ENCODE measurements around the gene PCLO. TPM values are rescaled to one million over a fixed set of nuclear protein-coding genes. Genes with fewer than 3 reads are reported as not detected.

PCLO gene
- total RNA-seq, 1 experiment from 2014 or later, result 7.5 TPM

GRCh38 chr7:82745117-82745516, 417.6 kb downstream of the PCLO start:
- Histone ChIP-seq H3K4me3 (ENCODE audit: low read length) (no peak overlapping the region), H3K9me3 (ENCODE audit: low read length) (no peaks in the 10 kb centered on the region), H3K4me2 (ENCODE audit: low read length) (no peak overlapping the region), H3K27me3 (ENCODE audit: low read length) (no peaks in the 10 kb centered on the region), H3K27ac (ENCODE audit: low read length) (no peak overlapping the region), H3K36me3 (ENCODE audit: low read depth, low read length) (no peaks in the 10 kb centered on the region), H3K4me1 (ENCODE audit: insufficient read depth, low read length) (no peaks in the 10 kb centered on the region), H3K79me2 (ENCODE audit: low read length) (no peaks in the 10 kb centered on the region), H3K9me2 (replicated peaks; ENCODE audit: low read length) (no peaks in the 10 kb centered on the region), H2AFZ (ENCODE audit: low read length) (no peak overlapping the region), H4K20me1 (ENCODE audit: low read length) (no peaks in the 10 kb centered on the region), H3F3A (ENCODE audit: low read length, unreplicated experiment) (no peaks in the 10 kb centered on the region), H3K9ac (ENCODE audit: low read length) (no peak overlapping the region)
- BruUV-seq (replicated peaks), result no TSS peak
- no peak; the same call in 1 of the 2 replicates for ATAC-seq
- no peak for DNase-seq
- ChIA-PET POLR2A (ENCODE audit: unreplicated experiment) (interaction anchor here (0.7 kb wide), 1 partner anchor 601 kb away, joined by 6 read pairs; no protein-coding TSS in a partner anchor), CTCF (no interaction called here)
- intact Hi-C loops (cut with micrococcal nuclease), result no loop called here
- TF ChIP-seq EZH2 (IDR thresholded peaks at IDR 0.05; ENCODE audit: low read length, unreplicated experiment), result no peak
- TF ChIP-seq CTCF (conservative IDR thresholded peaks at IDR 0.05; ENCODE audit: low read depth, low read length), result no peak
- TF ChIP-seq EZH2phosphoT487 (IDR thresholded peaks at IDR 0.05; ENCODE audit: borderline replicate concordance, low read length), result no peak

- no TSS peak for BruUV-seq (replicated peaks)
- Histone ChIP-seq H3K9ac (ENCODE audit: low read length) (no peak overlapping the region), H3K9me2 (replicated peaks; ENCODE audit: low read length) (no peaks in the 10 kb centered on the region), H3K36me3 (ENCODE audit: low read depth, low read length) (no peaks in the 10 kb centered on the region), H3K79me2 (ENCODE audit: low read length) (no peaks in the 10 kb centered on the region), H3K27ac (ENCODE audit: low read length) (no peak overlapping the region), H3F3A (ENCODE audit: low read length, unreplicated experiment) (no peaks in the 10 kb centered on the region), H3K4me1 (ENCODE audit: insufficient read depth, low read length) (no peaks in the 10 kb centered on the region), H3K27me3 (ENCODE audit: low read length) (no peaks in the 10 kb centered on the region), H2AFZ (ENCODE audit: low read length) (no peak overlapping the region), H3K4me2 (ENCODE audit: low read length) (no peak overlapping the region), H3K9me3 (ENCODE audit: low read length) (no peaks in the 10 kb centered on the region), H4K20me1 (ENCODE audit: low read length) (no peaks in the 10 kb centered on the region), H3K4me3 (ENCODE audit: low read length) (no peak overlapping the region)
- POLR2A ChIA-PET (ENCODE audit: unreplicated experiment), result no interaction called here
- DNase-seq, result no peak
- CTCF ChIA-PET, result no interaction called here
- ATAC-seq, result no peak
- no peak for TF ChIP-seq CTCF (conservative IDR thresholded peaks at IDR 0.05; ENCODE audit: low read depth, low read length)
- TF ChIP-seq EZH2phosphoT487 (IDR thresholded peaks at IDR 0.05; ENCODE audit: borderline replicate concordance, low read length), result no peak
- no peak for TF ChIP-seq EZH2 (IDR thresholded peaks at IDR 0.05; ENCODE audit: low read length, unreplicated experiment)
- intact Hi-C loops (cut with micrococcal nuclease), result loop anchor here (5.0 kb wide), 1 partner anchor 420 kb away; the partner anchor contains the start of gene PCLO
These were observed 420.5 kb downstream of the PCLO start for GRCh38 chr7:82742163-82742562.

- no peaks in the 10 kb centered on the region for H3K9me2 ChIP-seq (replicated peaks; ENCODE audit: low read length)
- DNase-seq, result no peak
- H3K9me3 ChIP-seq (ENCODE audit: low read length), result no peaks in the 10 kb centered on the region
- H3K27me3 ChIP-seq (ENCODE audit: low read length), result no peaks in the 10 kb centered on the region
- H3K4me3 ChIP-seq (ENCODE audit: low read length), result no peak overlapping the region
- BruUV-seq (replicated peaks), result no TSS peak
- no peaks in the 10 kb centered on the region for H4K20me1 ChIP-seq (ENCODE audit: low read length)
- no peak overlapping the region for H2AFZ ChIP-seq (ENCODE audit: low read length)
- ATAC-seq, result no peak
- no peaks in the 10 kb centered on the region for H3K4me1 ChIP-seq (ENCODE audit: insufficient read depth, low read length)
- H3F3A ChIP-seq (ENCODE audit: low read length, unreplicated experiment), result no peaks in the 10 kb centered on the region
- no peaks in the 10 kb centered on the region for H3K79me2 ChIP-seq (ENCODE audit: low read length)
- TF ChIP-seq EZH2 (IDR thresholded peaks at IDR 0.05; ENCODE audit: low read length, unreplicated experiment), result no peak
- TF ChIP-seq CTCF (conservative IDR thresholded peaks at IDR 0.05; ENCODE audit: low read depth, low read length), result no peak
- TF ChIP-seq EZH2phosphoT487 (IDR thresholded peaks at IDR 0.05; ENCODE audit: borderline replicate concordance, low read length), result no peak
- no peak overlapping the region for H3K4me2 ChIP-seq (ENCODE audit: low read length)
- no peak overlapping the region for H3K9ac ChIP-seq (ENCODE audit: low read length)
- POLR2A ChIA-PET (ENCODE audit: unreplicated experiment), result no interaction called here
- CTCF ChIA-PET, result no interaction called here
- no peaks in the 10 kb centered on the region for H3K36me3 ChIP-seq (ENCODE audit: low read depth, low read length)
- intact Hi-C loops (cut with micrococcal nuclease), result loop anchor here (5.0 kb wide), 1 partner anchor 421 kb away; the partner anchor contains the start of gene PCLO
- no peak overlapping the region for H3K27ac ChIP-seq (ENCODE audit: low read length)
These were observed 421.2 kb downstream of the PCLO start for GRCh38 chr7:82741493-82741892.
